HEK293 (cell line): ENCODE data around the gene HDHD3.

Experiments used
- CTCF ChIA-PET: fragments of 350-600 bp; formaldehyde crosslinking; extraction: SDS; loops from one replicate; lab custom pipeline; 2021; ENCODE audit warnings: antibody characterized with exemption; lab: Yijun Ruan, JAX
- POLR2A ChIA-PET: fragments of 300-600 bp; formaldehyde crosslinking; extraction: SDS; loops from one replicate; lab custom pipeline; 2020; ENCODE audit warnings: antibody characterized with exemption, inconsistent platforms; lab: Yijun Ruan, JAX
- H3K27ac ChIP-seq: fragments of 200-500 bp; sonication (Bioruptor generic); 2 replicates; pipeline ENCODE4 v1.5.1; 2014; ENCODE audit warnings: low read depth, low read length, control low read depth, inconsistent platforms; ENCODE audit errors: extremely low read depth
- H3K36me3 ChIP-seq, 2 experiments: fragments of 200-500 bp in 1 of 2; sonication (Bioruptor generic) in 1 of 2; 1 replicate in 1 of 2; 2 replicates in 1 of 2; pipeline ENCODE4 v1.5.1; 2014 to 2017; ENCODE audit warnings: inconsistent platforms in 2 of 2, low read length in 2 of 2; ENCODE audit not compliant: control insufficient read depth in 2 of 2, insufficient read depth in 1 of 2
- H3K4me1 ChIP-seq: fragments of 200-500 bp; sonication (Bioruptor generic); 2 replicates; pipeline ENCODE4 v1.5.1; 2014; ENCODE audit warnings: mild to moderate bottlenecking, low read length, inconsistent platforms; ENCODE audit not compliant: control insufficient read depth, insufficient read depth
- H3K4me3 ChIP-seq: 2 replicates; pipeline ENCODE4 v1.5.1; 2011; ENCODE audit warnings: low read depth, mild to moderate bottlenecking, control low read depth, low read length, moderate library complexity
- H3K9me3 ChIP-seq: fragments of 200-500 bp; sonication (Bioruptor generic); 2 replicates; pipeline ENCODE4 v1.5.1; 2014; ENCODE audit warnings: low read depth, low read length, inconsistent platforms; ENCODE audit not compliant: control insufficient read depth, insufficient read depth
- GLI2 ChIP-seq: fragments of 450-650 bp; formaldehyde crosslinking; IDR thresholded peaks from 2 replicates; pipeline ENCODE4; 2017; ENCODE audit warnings: missing biosample characterization, missing genetic modification characterization, low read depth, borderline replicate concordance
- KLF8 ChIP-seq: fragments of 450-650 bp; formaldehyde crosslinking; IDR thresholded peaks from 2 replicates; pipeline ENCODE4 v1.5.1; 2016; ENCODE audit warnings: missing biosample characterization, missing genetic modification characterization
- KLF9 ChIP-seq: fragments of 450-650 bp; formaldehyde crosslinking; IDR thresholded peaks from 2 replicates; pipeline ENCODE4 v1.5.1; 2016; ENCODE audit warnings: missing biosample characterization, missing genetic modification characterization, low read depth
- MYNN ChIP-seq: fragments of 450-650 bp; formaldehyde crosslinking; IDR thresholded peaks from 2 replicates; pipeline ENCODE4 v1.5.1; 2016; ENCODE audit warnings: missing biosample characterization, missing genetic modification characterization, borderline replicate concordance
- MZF1 ChIP-seq: fragments of 450-650 bp; formaldehyde crosslinking; IDR thresholded peaks from 2 replicates; pipeline ENCODE4 v1.5.1; 2017; ENCODE audit warnings: missing biosample characterization, missing genetic modification characterization, borderline replicate concordance
- OSR2 ChIP-seq: fragments of 450-650 bp; formaldehyde crosslinking; IDR thresholded peaks from 2 replicates; pipeline ENCODE4 v1.5.1; 2016; ENCODE audit warnings: missing biosample characterization, missing genetic modification characterization
- REPIN1 ChIP-seq: fragments of 450-650 bp; formaldehyde crosslinking; IDR thresholded peaks from 2 replicates; pipeline ENCODE4 v1.5.1; 2017; ENCODE audit warnings: missing biosample characterization, missing genetic modification characterization, low read depth
- SP7 ChIP-seq: fragments of 450-650 bp; formaldehyde crosslinking; IDR thresholded peaks from 2 replicates; pipeline ENCODE4 v1.5.1; 2016; ENCODE audit warnings: missing biosample characterization, missing genetic modification characterization
- ZNF114 ChIP-seq: fragments of 450-650 bp; formaldehyde crosslinking; IDR thresholded peaks from 2 replicates; pipeline ENCODE4 v1.5.0; 2017; ENCODE audit warnings: missing biosample characterization, missing genetic modification characterization
- ZNF138 ChIP-seq: fragments of 450-650 bp; formaldehyde crosslinking; IDR thresholded peaks from 2 replicates; pipeline ENCODE4 v1.5.1; 2016; ENCODE audit warnings: missing biosample characterization, missing genetic modification characterization, borderline replicate concordance
- ZNF169 ChIP-seq: fragments of 450-650 bp; formaldehyde crosslinking; IDR thresholded peaks from 2 replicates; pipeline ENCODE4 v1.5.1; 2016; ENCODE audit warnings: missing biosample characterization, missing genetic modification characterization
- ZNF24 ChIP-seq: fragments of 450-650 bp; formaldehyde crosslinking; IDR thresholded peaks from 2 replicates; pipeline ENCODE4 v1.5.1; 2016; ENCODE audit warnings: missing biosample characterization, missing genetic modification characterization
- ZNF292 ChIP-seq: fragments of 450-650 bp; formaldehyde crosslinking; IDR thresholded peaks from 2 replicates; pipeline ENCODE4 v1.5.1; 2016; ENCODE audit warnings: low read depth, missing biosample characterization, missing genetic modification characterization, borderline replicate concordance
- ZNF311 ChIP-seq: fragments of 450-650 bp; formaldehyde crosslinking; IDR thresholded peaks from 2 replicates; pipeline ENCODE4 v1.5.1; 2017; ENCODE audit warnings: missing biosample characterization, missing genetic modification characterization, borderline replicate concordance
- ZNF324 ChIP-seq: fragments of 450-650 bp; formaldehyde crosslinking; IDR thresholded peaks from 2 replicates; pipeline ENCODE4 v1.5.1; 2016; ENCODE audit warnings: missing biosample characterization, missing genetic modification characterization
- ZNF335 ChIP-seq: fragments of 450-650 bp; formaldehyde crosslinking; conservative IDR thresholded peaks from 2 replicates; pipeline ENCODE4 v1.5.1; 2016; ENCODE audit warnings: missing biosample characterization, missing genetic modification characterization
- ZNF426 ChIP-seq: fragments of 450-650 bp; formaldehyde crosslinking; IDR thresholded peaks from 2 replicates; pipeline ENCODE4 v1.5.1; 2017; ENCODE audit warnings: missing biosample characterization, missing genetic modification characterization, mild to moderate bottlenecking, inconsistent platforms, moderate library complexity
- ZNF571 ChIP-seq: fragments of 450-650 bp; formaldehyde crosslinking; IDR thresholded peaks from 2 replicates; pipeline ENCODE4 v1.5.0; 2017; ENCODE audit warnings: missing biosample characterization, missing genetic modification characterization
- ZNF585B ChIP-seq: fragments of 450-650 bp; formaldehyde crosslinking; IDR thresholded peaks from 2 replicates; pipeline ENCODE4 v1.5.1; 2016; ENCODE audit warnings: missing biosample characterization, missing genetic modification characterization
- ZNF600 ChIP-seq: fragments of 450-650 bp; formaldehyde crosslinking; IDR thresholded peaks from 2 replicates; pipeline ENCODE4 v1.5.1; 2016; ENCODE audit warnings: missing biosample characterization, missing genetic modification characterization
- ZNF629 ChIP-seq: fragments of 450-650 bp; formaldehyde crosslinking; IDR thresholded peaks from 2 replicates; pipeline ENCODE4 v1.5.1; 2017; ENCODE audit warnings: missing biosample characterization, missing genetic modification characterization
- ZNF670 ChIP-seq: fragments of 450-650 bp; formaldehyde crosslinking; IDR thresholded peaks from 2 replicates; pipeline ENCODE4 v1.5.1; 2016; ENCODE audit warnings: missing biosample characterization, missing genetic modification characterization, low read depth
- ZNF76 ChIP-seq: fragments of 450-650 bp; formaldehyde crosslinking; IDR thresholded peaks from 2 replicates; pipeline ENCODE4; 2016; ENCODE audit warnings: low read depth, missing biosample characterization, missing genetic modification characterization, borderline replicate concordance
- ZNF768 ChIP-seq: fragments of 450-650 bp; formaldehyde crosslinking; IDR thresholded peaks from 2 replicates; pipeline ENCODE4 v1.5.1; 2018; ENCODE audit warnings: missing biosample characterization, mild to moderate bottlenecking, missing genetic modification characterization
- ZNF777 ChIP-seq: fragments of 450-650 bp; formaldehyde crosslinking; IDR thresholded peaks from 2 replicates; pipeline ENCODE4 v1.5.1; 2017; ENCODE audit warnings: missing biosample characterization, missing genetic modification characterization, borderline replicate concordance
- ZNF830 ChIP-seq: fragments of 450-650 bp; IDR thresholded peaks from 2 replicates; pipeline ENCODE4 v1.5.0; 2018; ENCODE audit warnings: missing biosample characterization, missing genetic modification characterization, low read depth, mild to moderate bottlenecking, moderate library complexity
- TF ChIP-seq, protein P1 (sequence below): fragments of 450-650 bp; formaldehyde crosslinking; conservative IDR thresholded peaks from 2 replicates; pipeline ENCODE4 v1.5.1; 2016; ENCODE audit warnings: low read depth, missing biosample characterization, missing genetic modification characterization
- TF ChIP-seq, protein P2 (sequence below): fragments of 450-650 bp; formaldehyde crosslinking; IDR thresholded peaks from 2 replicates; pipeline ENCODE4 v1.5.1; 2016; ENCODE audit warnings: missing biosample characterization, missing genetic modification characterization
- TF ChIP-seq, protein P3 (sequence below): fragments of 450-650 bp; formaldehyde crosslinking; IDR thresholded peaks from 2 replicates; pipeline ENCODE4 v1.5.1; 2016; ENCODE audit warnings: missing biosample characterization, missing genetic modification characterization
- TF ChIP-seq, protein P4 (sequence below): fragments of 450-650 bp; formaldehyde crosslinking; IDR thresholded peaks from 2 replicates; pipeline ENCODE4 v1.5.1; 2017; ENCODE audit warnings: missing biosample characterization, missing genetic modification characterization

The HDHD3 gene

DNA sequence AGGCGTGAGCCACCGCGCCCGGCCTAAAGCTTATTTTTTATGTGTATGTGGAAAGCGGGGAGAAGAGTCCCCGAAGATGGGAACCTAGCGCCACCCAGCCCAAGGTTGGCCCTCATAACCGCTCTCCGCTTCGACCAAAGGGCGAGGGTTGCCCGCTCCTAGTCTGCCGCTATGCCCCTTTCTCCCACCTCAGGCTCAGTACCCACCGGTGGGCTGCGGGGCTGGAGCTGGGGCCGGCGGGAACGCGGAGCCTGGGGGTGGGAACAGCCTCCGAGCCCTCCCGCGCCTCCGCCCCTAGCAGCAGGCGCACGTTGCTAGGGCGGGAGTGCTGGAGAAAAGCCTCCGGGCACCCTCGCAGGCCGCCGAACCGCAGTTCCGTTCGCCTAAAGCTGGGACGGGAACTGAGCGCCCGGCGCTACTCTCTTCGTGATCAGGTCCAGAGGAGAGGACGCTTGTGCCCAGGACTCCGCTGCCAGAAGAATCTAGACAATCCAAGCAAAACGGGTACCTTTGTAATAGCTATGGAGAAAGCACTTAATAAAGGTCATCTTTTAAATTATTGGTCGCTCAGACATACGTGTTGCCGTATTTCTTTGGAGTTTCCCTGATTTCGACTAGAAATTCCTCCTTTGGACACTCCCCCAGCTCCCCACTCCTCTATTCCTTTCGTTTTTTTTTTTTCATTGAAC is 36.6 kb downstream of the HDHD3 start, which contains the start of gene WDR31:
Gene WDR31, minus strand, starts transcription at position 265 of the 689 bp plus-strand sequence. CDS start 8,253 bp downstream, outside the sequence.
- H3K9me3 ChIP-seq, result no peaks in the 10 kb centered on the region
- peak within 1 kb of the TSS; percentile 82 for H3K4me3 ChIP-seq
- H3K36me3 ChIP-seq, result no peaks in the 10 kb centered on the region
- peak within 1 kb of the TSS; percentile 57 for H3K27ac ChIP-seq
- H3K4me1 ChIP-seq, result 0 out of 2 replicates have a peak, but pooled peaks cover 4% of the 10 kb centered on the region
- ChIA-PET CTCF (interaction anchor here (0.5 to 1.8 kb wide), 10 partner anchors 10 to 342 kb away, joined by 3 to 7 read pairs (median 4); partner anchors contain the start of genes ALAD, C9orf43, CDC26 and POLE3), POLR2A (interaction anchor here (0.7 to 2.8 kb wide), 20 partner anchors 9 to 283 kb away, joined by 3 to 22 read pairs (median 7); partner anchors contain the start of genes ALAD, BSPRY, C9orf43 and CDC26)
- TF ChIP-seq ZNF670, result no peak
- TF ChIP-seq, protein P1, sequence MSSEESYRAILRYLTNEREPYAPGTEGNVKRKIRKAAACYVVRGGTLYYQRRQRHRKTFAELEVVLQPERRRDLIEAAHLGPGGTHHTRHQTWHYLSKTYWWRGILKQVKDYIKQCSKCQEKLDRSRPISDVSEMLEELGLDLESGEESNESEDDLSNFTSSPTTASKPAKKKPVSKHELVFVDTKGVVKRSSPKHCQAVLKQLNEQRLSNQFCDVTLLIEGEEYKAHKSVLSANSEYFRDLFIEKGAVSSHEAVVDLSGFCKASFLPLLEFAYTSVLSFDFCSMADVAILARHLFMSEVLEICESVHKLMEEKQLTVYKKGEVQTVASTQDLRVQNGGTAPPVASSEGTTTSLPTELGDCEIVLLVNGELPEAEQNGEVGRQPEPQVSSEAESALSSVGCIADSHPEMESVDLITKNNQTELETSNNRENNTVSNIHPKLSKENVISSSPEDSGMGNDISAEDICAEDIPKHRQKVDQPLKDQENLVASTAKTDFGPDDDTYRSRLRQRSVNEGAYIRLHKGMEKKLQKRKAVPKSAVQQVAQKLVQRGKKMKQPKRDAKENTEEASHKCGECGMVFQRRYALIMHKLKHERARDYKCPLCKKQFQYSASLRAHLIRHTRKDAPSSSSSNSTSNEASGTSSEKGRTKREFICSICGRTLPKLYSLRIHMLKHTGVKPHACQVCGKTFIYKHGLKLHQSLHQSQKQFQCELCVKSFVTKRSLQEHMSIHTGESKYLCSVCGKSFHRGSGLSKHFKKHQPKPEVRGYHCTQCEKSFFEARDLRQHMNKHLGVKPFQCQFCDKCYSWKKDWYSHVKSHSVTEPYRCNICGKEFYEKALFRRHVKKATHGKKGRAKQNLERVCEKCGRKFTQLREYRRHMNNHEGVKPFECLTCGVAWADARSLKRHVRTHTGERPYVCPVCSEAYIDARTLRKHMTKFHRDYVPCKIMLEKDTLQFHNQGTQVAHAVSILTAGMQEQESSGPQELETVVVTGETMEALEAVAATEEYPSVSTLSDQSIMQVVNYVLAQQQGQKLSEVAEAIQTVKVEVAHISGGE, result peak; percentile 99
- TF ChIP-seq MZF1 (tag by site-specific recombination), result no peak
- TF ChIP-seq, protein P2, sequence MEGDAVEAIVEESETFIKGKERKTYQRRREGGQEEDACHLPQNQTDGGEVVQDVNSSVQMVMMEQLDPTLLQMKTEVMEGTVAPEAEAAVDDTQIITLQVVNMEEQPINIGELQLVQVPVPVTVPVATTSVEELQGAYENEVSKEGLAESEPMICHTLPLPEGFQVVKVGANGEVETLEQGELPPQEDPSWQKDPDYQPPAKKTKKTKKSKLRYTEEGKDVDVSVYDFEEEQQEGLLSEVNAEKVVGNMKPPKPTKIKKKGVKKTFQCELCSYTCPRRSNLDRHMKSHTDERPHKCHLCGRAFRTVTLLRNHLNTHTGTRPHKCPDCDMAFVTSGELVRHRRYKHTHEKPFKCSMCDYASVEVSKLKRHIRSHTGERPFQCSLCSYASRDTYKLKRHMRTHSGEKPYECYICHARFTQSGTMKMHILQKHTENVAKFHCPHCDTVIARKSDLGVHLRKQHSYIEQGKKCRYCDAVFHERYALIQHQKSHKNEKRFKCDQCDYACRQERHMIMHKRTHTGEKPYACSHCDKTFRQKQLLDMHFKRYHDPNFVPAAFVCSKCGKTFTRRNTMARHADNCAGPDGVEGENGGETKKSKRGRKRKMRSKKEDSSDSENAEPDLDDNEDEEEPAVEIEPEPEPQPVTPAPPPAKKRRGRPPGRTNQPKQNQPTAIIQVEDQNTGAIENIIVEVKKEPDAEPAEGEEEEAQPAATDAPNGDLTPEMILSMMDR (tag by site-specific recombination), result 0 out of 2 replicates have a peak, but pooled peaks have one; percentile 18
- no peak for TF ChIP-seq ZNF830
- TF ChIP-seq ZNF335 (tag by site-specific recombination), result peak; percentile 60
- no peak for TF ChIP-seq ZNF571 (tag by site-specific recombination)
- TF ChIP-seq ZNF114, result no peak
- TF ChIP-seq, protein P3, sequence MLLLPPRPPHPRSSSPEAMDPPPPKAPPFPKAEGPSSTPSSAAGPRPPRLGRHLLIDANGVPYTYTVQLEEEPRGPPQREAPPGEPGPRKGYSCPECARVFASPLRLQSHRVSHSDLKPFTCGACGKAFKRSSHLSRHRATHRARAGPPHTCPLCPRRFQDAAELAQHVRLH (tag by site-specific recombination), result 0 out of 2 replicates have a peak, but pooled peaks have one; percentile 52
- TF ChIP-seq ZNF777 (tag by site-specific recombination), result no peak
- peak; percentile 87 for TF ChIP-seq SP7 (tag by site-specific recombination)
- TF ChIP-seq, protein P4, sequence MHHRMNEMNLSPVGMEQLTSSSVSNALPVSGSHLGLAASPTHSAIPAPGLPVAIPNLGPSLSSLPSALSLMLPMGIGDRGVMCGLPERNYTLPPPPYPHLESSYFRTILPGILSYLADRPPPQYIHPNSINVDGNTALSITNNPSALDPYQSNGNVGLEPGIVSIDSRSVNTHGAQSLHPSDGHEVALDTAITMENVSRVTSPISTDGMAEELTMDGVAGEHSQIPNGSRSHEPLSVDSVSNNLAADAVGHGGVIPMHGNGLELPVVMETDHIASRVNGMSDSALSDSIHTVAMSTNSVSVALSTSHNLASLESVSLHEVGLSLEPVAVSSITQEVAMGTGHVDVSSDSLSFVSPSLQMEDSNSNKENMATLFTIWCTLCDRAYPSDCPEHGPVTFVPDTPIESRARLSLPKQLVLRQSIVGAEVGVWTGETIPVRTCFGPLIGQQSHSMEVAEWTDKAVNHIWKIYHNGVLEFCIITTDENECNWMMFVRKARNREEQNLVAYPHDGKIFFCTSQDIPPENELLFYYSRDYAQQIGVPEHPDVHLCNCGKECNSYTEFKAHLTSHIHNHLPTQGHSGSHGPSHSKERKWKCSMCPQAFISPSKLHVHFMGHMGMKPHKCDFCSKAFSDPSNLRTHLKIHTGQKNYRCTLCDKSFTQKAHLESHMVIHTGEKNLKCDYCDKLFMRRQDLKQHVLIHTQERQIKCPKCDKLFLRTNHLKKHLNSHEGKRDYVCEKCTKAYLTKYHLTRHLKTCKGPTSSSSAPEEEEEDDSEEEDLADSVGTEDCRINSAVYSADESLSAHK (tag by site-specific recombination), result peak; percentile 38; the same call in 1 of the 2 replicates
- TF ChIP-seq GLI2 (tag by site-specific recombination), result no peak
- no peak for TF ChIP-seq ZNF768
- no peak for TF ChIP-seq ZNF292
- TF ChIP-seq ZNF24 (tag by site-specific recombination), result peak; percentile 82; the same call in 1 of the 2 replicates
- TF ChIP-seq KLF8 (tag by site-specific recombination), result peak; percentile 96
- peak; percentile 76 for TF ChIP-seq ZNF324 (tag by site-specific recombination)
- TF ChIP-seq ZNF629 (tag by site-specific recombination), result peak; percentile 74
- no peak for TF ChIP-seq ZNF169 (tag by site-specific recombination)
- TF ChIP-seq MYNN (tag by site-specific recombination), result no peak
- 0 out of 2 replicates have a peak, but pooled peaks have one; percentile 37 for TF ChIP-seq REPIN1 (tag by site-specific recombination)
- no peak for TF ChIP-seq ZNF585B (tag by site-specific recombination)
- TF ChIP-seq ZNF138 (tag by site-specific recombination), result no peak
- no peak for TF ChIP-seq OSR2 (tag by site-specific recombination)
- TF ChIP-seq ZNF600 (tag by site-specific recombination), result peak; percentile 87
- peak; percentile 67 for TF ChIP-seq KLF9 (tag by site-specific recombination)
- TF ChIP-seq ZNF426 (tag by site-specific recombination), result no peak
- peak; percentile 77 for TF ChIP-seq ZNF76
- TF ChIP-seq ZNF311, result no peak
